Astrocyte (in vitro differentiated cells and primary cell): Measurements from ENCODE around the gene PRKCA.
"Not testable (repeated sequence)": the region's sequence is repeated elsewhere in the genome, so short reads cannot be mapped to it uniquely, and the experiment has no call there.

Experiments used
- CTCF ChIP-seq: IDR thresholded peaks from 2 replicates; pipeline ENCODE4 v1.5.1; 2011; ENCODE audit warnings: low read depth, mild to moderate bottlenecking, inconsistent platforms, low read length, moderate library complexity; ENCODE audit not compliant: insufficient read depth
- EZH2 ChIP-seq: IDR thresholded peaks from 2 replicates; pipeline ENCODE4 v1.6.1; 2012; ENCODE audit warnings: mild to moderate bottlenecking, low read length, inconsistent platforms; ENCODE audit not compliant: insufficient read depth

GRCh38 chr17:66457499-66457898 is 155.1 kb downstream of the PRKCA start:
- not testable (repeated sequence) for TF ChIP-seq CTCF, EZH2
